GOT3 (cell line): Measurements from ENCODE around the gene OR52A5.
"Not testable (repeated sequence)": the region's sequence is repeated elsewhere in the genome, so short reads cannot be mapped to it uniquely, and the experiment has no call there.

Source experiments
- DNase-seq: peaks from one replicate; lab custom pipeline; 2025; ENCODE audit warnings: mixed read lengths; lab: John Stamatoyannopoulos, UW

OR52A5 gene

GRCh38 chr11:5137996-5138395, at the start of gene OR52A5:
Gene OR52A5 (minus strand): TSS chr11:5138356. CDS start chr11:5132642, 5,714 bp downstream.
- no peak for DNase-seq

DNA sequence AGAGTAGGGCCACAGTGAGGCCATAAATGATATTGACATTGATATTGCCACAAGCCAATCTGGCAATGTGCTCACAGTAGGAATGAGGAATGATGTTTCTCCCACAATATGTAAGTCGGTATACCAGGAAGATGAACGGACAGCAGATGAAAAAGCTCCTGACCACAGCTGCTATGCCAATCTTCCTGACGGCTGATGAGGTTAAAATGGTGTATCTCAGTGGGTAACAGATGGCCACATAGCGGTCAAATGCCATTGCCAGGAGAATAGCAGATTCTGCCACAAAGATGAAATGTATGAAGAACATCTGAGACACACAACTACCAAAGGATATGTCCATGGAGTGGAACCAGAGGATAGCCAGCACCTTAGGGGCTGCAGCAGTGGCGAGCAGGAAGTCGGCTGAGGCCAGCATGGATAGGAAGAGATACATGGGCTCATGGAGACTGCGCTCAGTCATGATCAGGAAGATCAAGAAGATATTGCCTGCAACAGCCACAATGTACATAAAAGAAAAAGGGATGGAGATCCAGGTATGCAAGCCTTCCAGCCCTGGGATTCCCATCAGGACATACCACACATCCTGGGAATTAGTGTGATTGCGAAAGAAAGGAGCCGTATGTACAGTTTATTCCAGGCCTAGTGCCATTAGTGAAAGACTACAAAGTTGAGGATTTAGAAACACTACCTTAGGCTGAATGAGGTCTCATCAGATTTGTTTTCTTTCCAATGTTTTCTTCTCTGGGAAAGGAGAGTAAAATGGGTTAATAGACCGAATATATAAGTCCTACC, 40.1 kb upstream of the OR52A5 start:
- DNase-seq = no peak

GRCh38 chr11:5174934-5175333, 36.8 kb upstream of the OR52A5 start:
- DNase-seq = no peak

- no peak for DNase-seq
Observed at GRCh38 chr11:5171856-5172255, 33.7 kb upstream of the OR52A5 start.

DNA sequence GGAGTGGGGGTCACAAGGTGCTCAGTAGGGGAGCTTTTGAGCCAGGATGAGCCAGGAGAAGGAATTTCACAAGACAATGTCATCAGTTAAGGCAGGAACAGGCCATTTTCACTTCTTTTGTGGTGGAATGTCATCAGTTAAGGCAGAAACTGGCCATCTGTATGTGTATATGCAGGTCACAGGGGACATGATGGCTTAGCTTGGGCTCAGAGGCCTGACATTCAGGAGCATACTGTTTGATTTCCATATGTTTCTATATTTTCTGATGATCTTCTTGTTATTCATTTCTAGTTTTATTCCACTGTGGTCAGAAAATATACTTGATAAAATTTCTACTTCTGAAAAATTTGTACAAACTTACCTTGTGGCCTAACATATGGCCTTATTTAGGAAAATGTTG, 27.7 kb upstream of the OR52A5 start:
- DNase-seq = not testable (repeated sequence)

GRCh38 chr11:5164807-5165206, 26.7 kb upstream of the OR52A5 start:
- not testable (repeated sequence) for DNase-seq

- not testable (repeated sequence) for DNase-seq
Observed at GRCh38 chr11:5161045-5161444, 22.9 kb upstream of the OR52A5 start.

DNA sequence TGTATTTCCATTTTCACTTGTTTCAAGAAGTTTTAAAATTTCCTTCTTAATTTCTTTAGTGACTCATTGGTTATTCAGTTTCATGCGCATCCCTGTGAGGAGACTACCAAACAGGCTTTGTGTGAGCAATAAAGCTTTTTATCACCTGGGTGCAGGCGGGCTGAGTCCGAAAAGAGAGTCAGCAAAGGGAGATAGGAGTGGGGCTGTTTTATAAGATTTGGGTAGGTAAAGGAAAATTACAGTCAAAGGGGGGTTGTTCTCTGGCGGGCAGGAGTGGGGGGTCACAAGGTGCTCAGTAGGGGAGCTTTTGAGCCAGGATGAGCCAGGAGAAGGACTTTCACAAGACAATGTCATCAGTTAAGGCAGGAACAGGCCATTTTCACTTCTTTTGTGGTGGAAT, 22.1 kb upstream of the OR52A5 start:
- not testable (repeated sequence) for DNase-seq

- no peak for DNase-seq
Observed at GRCh38 chr11:5159806-5160205, 21.6 kb upstream of the OR52A5 start.

DNA sequence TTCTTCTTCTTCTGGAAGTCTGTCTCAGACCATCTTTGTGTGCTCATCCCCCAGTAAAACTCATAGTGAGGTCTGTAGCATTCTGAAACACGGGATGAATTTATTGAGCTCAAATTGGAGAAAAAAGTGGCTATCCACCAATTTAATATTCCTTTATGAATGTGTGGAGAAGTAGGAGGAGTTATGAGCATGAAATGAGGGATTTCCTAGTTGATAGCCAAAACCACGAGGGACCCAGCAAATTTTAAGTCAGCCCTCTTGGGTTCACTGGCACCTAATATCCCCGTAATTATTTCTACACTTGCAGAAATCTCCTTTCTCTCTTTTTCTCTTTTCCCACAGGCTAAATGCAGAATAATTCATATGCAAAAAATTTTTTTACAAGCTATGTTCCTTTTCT, 16.5 kb upstream of the OR52A5 start, which contains the start of gene OR52A1:
OR52A1 (minus strand) TSS at position 101 of the 400 bp plus-strand sequence. CDS start 2,388 bp downstream, outside the sequence.
- DNase-seq = no peak

DNA sequence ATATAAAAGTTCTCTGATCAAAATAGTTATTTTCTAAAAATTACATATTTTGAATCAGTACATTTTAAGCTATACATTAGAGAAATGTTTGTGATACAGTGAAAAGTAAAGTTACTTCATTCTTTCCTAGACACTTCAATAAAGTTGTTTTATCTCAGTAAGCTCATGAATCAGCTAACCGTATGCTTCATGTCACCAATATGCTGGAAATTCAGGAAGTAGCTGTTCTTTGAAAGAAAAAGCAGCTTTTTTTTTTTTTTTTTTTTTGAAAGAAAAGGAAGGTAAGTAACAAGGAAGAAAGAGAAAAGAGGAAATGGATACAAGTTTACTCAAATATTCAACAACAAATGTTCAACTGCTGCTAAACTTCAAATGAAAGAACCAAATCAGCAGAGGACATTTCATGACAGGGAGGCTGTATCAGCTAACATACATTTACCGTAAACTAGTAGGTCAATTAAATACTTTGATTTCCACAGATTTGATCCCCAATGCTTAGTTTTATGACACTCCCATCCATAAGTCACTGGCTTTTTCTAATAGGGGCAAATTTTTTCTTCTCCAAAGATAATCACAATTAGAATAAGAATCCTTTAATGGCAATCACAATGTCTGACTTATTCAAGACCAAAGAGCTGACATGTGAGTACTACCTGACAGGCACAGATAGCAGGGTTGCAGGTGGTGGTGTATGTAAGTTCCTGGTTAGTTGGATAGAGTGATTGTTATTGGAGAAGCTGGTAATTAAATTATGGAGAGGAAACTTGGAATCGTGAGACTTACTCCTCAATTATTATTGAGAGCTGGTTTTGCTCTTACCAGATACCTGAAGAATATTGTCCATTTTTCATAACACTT, 15.6 kb upstream of the OR52A5 start:
- DNase-seq = no peak

DNA sequence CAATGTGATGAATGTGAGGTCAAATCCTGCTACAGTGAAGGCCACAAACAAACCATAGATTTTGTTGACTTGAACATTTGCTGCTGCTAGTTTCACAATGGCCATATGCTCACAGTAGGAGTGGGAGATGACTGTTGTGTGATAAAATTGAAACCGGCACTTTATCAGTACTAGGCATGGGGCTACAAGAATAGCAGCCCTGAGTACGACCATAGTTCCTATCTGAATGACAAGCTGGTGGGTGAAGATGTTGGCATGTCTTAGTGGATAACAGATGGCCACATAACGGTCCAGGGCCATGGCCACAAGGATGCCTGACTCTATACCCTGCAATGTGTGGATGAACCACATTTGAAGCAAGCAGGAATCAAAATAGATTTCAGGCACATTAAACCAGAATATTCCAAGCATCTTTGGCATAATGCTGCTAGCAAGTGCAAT, 13.6 kb upstream of the OR52A5 start:
- DNase-seq = no peak

- DNase-seq = not testable (repeated sequence)
Observed at GRCh38 chr11:5144206-5144605, 6.0 kb upstream of the OR52A5 start.

DNA sequence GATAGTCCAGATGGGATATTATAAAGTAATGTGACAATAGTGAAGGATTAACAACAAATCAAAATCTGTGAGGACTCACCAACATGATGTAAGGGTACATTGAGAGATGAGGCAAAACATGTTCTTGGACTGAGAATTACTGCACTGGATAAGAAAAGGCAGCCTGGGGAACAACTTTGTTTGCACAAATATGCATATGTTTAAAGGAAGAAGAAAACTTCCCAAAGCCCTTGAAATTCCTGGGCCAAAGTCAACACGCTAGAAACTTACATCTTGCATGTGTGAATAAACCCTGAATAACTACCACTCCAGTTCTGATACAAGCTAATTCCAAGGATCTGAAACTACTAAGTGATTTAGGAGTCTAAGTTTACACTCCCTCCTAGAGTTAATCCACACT, 1.1 kb downstream of the OR52A5 start:
- no peak for DNase-seq

DNA sequence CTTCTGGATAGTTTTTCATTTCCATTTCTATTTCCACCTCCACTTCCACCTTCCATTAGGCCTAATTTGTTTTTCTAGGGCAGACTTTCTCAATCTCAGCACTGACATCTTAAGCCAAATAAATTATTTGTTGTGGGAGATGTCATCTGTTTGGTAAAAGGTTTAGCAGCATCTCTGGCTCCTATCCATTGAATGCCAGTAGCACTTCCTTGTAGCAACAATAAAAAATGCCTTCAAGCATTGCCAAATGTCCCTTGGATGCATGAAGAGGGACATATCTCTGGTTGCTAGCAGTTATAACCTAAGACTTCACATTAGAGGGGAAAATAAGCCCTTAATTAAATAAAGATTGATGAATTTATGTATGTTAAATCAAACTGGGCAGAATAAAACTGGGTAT, 1.9 kb downstream of the OR52A5 start:
- no peak for DNase-seq

DNA sequence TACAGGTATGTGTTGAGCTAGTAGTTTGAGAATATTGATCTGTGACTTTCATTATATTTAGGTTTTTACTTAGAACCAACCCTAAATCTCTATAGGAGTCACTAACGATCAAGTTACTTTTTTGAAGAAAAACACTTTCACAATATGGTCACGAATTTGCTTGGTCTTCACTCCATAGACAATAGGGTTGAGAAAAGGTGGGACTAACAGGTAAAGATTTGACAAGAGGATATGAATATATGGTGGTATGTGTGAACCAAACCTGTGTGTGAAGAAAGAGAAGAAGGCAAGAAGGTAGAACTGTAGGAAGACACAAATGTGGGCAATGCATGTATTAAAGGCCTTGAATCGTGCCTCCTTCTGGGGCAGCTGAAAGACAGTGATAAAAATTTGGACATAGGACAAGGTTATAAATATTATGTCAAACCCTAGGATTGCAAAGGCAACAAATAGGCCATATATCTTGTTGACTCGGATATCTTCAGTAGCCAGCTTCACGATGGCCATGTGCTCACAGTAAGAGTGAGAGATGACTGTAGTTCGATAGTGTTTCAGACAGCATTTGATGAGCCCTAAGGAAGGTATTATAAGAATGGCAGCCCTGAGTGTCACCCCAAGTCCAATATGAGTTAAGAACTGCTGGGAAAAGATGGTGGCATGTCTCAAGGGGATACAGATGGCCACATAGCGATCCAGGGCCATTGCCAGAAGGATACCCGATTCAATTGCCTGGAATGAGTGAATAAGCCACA, 6.4 kb downstream of the OR52A5 start:
- DNase-seq = no peak

- DNase-seq = no peak
Observed at GRCh38 chr11:5129457-5129877, 8.7 kb downstream of the OR52A5 start.

GRCh38 chr11:5124891-5125620, 13.1 kb downstream of the OR52A5 start:
- DNase-seq = no peak

GRCh38 chr11:5123802-5124521, 14.2 kb downstream of the OR52A5 start:
- no peak for DNase-seq

GRCh38 chr11:5118893-5119292, 19.3 kb downstream of the OR52A5 start:
- no peak for DNase-seq

- DNase-seq = no peak
Observed at GRCh38 chr11:5117588-5117987, 20.6 kb downstream of the OR52A5 start.
